ENCODE results near the gene NXPE4.
"Not testable (repeated sequence)": the region's sequence is repeated elsewhere in the genome, so short reads cannot be mapped to it uniquely, and the experiment has no call there.

GRCh38 chr11:114613094-114613493 lies 17.5 kb upstream of the NXPE4 start:
- not testable (repeated sequence) for TF ChIP-seq CTCF (IDR thresholded peaks at IDR 0.05 in 4 of 5, conservative IDR thresholded peaks at IDR 0.05 in 1 of 5); POLR2A (IDR thresholded peaks at IDR 0.05)

Measured in gastrocnemius medialis (tissue), 4 donors.